Stimulated activated CD8-positive, alpha-beta memory T cell treated with anti-CD3 and anti-CD28 coated beads, Interleukin-4, amount 100 ng/mL, for 24 hours (primary cell): ENCODE results near the gene ZNF367.
"Not testable (repeated sequence)": the region's sequence is repeated elsewhere in the genome, so short reads cannot be mapped to it uniquely, and the experiment has no call there.

Experiments
- DNase-seq: peaks from one replicate; pipeline ENCODE4 v3.0.0-alpha.2; 2020; ENCODE audit warnings: low read depth

The ZNF367 gene

DNA sequence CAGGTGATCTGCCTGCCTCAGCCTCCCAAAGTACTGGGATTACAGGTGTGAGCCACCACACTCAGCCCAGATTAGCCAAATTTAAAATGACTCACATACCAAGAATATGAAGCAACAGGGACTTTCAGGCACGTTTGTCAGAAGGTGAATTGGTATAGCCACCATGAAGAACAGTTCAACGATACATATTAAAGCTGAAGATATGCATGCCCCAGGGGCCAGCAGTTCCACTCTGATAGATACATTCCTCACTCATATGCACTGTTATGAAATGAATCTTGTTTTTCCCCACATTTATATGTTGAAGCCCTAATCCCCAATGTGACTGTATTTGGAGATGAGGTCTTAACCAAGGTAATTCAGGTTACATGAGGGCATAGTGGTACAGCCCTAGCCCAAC, 57.2 kb downstream of the ZNF367 start:
- DNase-seq, result no peak

DNA sequence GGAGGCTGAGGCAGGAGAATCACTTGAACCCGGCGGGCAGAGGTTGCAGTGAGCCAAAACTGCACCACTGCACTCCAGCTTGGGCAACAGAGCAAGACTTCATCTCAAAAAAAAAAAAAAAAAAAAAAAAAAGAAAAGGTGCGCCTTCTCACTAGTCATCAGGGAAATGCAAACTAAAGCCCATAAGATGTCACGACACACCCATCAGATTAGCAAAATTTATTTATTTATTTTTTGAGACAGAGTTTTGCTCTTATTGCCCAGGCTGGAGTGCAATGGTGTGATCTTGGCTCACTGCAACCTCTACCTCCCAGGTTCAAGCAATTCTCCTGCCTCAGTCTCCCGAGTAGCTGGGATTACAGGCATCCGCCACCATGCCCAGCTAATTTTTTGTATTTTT, 57.6 kb downstream of the ZNF367 start:
- DNase-seq, result not testable (repeated sequence)

DNA sequence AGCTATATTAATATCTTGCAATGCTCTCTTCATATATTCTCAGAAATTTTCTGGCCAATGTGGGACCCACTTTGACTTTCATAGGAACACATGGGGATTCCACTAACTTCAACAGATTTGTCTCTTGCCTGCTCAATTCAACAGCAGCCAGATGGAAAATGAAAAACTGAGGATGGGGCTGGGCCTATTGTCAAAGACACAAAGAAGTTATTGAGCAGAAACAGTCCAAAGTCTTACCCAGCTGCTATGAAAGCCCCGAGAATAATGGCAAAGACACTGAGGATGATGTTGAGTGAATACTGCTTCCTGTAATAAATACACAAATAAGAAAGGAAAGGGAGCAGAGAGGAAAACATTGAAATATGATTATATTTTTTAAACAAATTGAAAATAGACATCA, 67.3 kb downstream of the ZNF367 start:
- DNase-seq, result no peak

DNA sequence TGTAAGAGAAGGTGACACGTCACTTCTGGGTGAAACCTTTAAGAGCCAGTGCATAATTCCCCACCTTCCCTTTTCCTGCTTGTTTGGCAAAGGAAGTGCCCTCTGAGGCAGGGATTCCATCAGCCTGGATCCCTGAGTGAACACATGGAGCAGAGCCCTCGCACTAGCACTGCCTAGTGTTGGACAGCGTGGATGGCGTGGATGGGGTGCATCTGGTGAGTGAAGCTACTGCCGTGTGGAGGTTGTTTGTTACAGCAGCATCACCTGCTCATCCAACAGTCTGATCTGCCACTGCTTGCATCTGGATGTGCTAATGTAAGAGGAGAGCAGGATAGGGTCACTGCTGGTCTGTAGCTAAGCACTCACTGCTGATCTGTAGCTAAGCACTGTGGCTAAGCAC, 69.9 kb downstream of the ZNF367 start:
- no peak for DNase-seq

DNA sequence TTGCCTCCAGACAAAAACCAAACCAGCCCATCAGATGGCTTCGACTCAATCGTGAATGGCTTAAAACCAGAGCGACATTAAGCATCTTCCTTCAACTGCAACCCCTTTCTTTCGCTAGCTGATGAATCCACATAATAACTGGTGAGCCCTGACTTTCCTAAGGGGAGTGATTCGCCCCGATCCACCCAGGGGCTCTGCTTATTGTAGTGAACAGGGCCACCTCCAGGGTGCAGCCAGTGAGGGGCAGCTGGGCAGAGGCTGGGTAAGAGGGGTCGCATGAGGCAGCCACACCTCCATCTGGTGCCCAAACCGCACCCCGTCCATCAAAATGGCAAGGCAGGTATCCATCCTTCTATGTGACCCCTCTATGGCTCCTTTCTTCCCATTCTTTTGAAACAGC, 72.6 kb downstream of the ZNF367 start:
- DNase-seq, result no peak

DNA sequence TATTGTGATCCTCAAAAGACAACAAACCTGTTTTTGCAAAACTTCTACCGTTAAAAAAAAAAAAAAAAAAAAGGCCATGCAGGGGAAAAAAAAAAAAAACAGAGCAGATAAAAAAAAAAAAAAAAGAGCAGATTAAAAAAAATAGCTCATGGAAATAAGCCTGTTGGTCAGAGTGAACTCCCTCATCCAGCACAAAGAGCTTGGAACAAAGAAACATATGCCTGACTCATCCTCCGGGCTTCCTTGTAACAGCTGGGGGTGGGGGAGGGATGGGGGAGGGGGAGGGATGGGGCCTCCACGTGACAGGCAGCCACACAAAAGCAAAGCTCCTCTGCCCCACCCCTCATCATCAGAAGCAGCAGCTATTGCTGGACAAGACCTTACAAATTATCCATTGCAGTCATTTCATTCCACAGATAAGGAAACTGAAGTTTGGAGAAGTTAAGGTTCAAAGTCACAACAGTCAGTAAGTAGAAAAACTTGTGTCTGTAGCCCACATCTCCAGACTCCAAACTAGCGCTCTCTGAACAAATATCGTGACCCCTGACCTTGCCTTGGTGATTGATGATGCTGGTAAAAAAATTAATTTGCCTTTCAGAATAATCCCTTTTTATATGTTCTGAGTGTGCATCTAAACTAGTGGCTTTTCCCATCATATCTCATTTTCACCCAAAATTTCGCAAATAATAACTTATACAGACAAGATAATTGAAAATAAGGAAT, 73.6 kb downstream of the ZNF367 start:
- no peak for DNase-seq

DNA sequence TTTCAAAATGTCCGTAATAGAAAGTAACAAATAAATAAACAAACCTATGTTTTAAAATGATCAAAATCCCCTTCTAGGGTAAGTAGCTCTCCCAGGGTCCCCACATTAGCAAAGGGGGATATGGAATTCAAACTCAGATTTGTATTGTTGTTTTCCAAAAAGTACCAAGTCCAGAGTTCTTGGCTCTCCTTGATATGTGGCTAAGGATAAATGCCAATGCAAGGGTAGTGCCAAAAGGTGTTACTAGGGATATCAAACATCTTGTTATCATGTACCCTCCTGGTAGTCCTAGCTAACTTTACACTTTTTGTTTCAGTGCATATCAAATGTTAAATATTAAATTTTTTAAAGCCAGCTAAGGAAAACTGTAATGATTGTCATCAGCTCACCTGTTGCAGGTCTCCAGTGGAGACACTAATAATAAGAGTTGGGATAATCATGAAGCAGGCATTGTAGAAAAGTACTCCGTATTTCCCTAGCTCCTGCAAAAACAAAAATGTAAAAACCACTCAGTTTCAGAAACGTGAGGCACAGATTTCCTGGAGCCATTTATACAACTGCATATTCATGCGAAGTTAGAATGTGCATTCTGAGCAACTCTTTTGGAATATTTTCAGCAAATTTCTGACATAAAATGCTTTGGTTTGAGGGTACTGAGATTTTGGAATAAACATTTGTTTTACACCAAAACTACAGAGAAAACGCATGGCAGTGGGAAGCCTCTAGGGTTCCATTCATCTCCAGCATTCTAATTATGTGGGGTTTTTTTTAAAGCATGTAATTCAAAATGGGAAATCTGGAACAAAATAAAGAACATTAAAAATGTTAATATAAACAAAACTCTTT, 74.4 kb downstream of the ZNF367 start:
- DNase-seq, result no peak

DNA sequence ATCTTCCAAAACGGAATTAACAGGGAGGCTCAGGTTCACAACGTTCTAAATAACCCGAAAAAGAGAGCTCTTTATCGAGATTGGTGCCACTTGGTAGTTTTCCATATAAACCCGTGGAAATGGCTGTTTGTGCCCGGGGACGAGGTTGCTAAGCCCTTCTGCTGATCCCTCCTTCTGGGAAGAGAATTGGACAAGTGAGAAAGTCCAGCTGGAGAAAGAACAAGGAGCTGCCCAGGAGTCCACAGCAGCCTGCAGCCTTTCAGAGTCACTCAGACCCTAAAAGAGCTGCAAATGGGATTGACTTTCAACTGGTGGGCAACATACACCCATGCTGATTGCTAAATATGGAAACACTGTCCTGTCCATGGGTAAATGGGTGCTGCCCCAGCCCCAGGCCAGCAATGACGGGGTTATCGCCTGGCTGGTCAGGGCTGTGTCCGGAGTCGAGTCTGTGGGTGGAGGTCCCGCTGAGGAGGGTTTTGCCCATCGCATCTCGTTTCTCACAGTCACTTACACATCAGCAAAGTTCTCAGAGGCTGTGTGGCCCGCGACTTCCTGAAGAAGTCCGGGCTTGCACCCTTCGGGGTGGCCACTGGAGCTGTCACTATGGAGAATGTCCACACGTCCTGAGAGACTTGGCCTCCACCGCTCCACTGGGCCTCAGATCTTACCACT, 75.5 kb downstream of the ZNF367 start:
- DNase-seq, result no peak

DNA sequence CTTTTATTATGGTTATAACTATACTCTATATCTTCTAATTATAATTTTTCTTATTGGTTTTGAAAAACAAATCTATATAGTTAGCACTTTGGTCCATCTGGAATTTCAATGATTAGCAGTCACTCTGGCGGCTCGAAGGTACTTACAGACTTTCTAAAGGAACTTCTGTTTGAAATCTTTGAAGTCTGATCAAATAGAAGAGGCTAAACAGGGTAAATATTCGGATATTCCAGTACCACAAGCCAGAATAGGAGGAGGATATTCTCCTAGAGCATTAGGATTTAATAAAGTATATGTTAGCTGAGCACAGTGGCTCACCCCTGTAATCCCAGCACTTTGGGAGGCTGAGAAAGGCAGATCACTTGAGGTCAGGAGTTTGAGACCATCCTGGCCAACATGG, 77.5 kb downstream of the ZNF367 start:
- no peak for DNase-seq

DNA sequence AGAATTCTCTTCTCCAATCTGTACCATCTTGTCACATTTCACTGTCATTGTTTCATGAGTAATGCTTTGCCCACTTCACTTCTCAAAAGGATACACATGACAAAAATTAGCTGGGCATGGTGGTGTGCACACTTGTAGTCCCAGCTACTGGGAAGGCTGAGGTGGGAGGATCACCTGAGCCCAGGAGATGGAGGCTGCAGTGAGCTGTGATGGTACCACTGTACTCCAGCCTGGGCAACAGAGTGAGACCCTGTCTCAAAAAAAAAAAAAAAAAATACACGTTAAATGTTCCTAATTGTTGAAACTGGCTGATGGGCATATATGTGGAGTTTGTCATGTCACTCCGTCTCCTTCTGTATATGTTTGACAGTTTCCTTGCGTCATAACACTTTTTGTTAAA, 79.9 kb downstream of the ZNF367 start:
- DNase-seq, result no peak
